Loucy (cell line): ENCODE measurements around the gene SMCHD1.

ENCODE experiments used
- H2AFZ ChIP-seq: fragments of 200-600 bp; sonication (generic); 2 replicates; pipeline ENCODE4 v1.6.0; 2016; ENCODE audit warnings: antibody characterized with exemption, mild to moderate bottlenecking, low read length, moderate library complexity
- H3F3A ChIP-seq: fragments of 200-600 bp; 2 replicates; pipeline ENCODE4 v1.6.0; 2016; ENCODE audit warnings: antibody characterized with exemption, low read depth, mild to moderate bottlenecking
- H3K27me3 ChIP-seq: fragments of 200-600 bp; sonication (generic); 2 replicates; pipeline ENCODE4 v1.6.1; 2014; ENCODE audit warnings: low read length, mild to moderate bottlenecking; ENCODE audit not compliant: insufficient read depth, poor library complexity, severe bottlenecking
- H3K36me3 ChIP-seq: fragments of 200-600 bp; sonication (generic); 2 replicates; pipeline ENCODE4 v1.6.1; 2016; ENCODE audit warnings: low read length; ENCODE audit not compliant: insufficient read depth
- H3K4me1 ChIP-seq: fragments of 200-600 bp; sonication (generic); 2 replicates; pipeline ENCODE4 v1.5.1; 2014; ENCODE audit warnings: low read length, mild to moderate bottlenecking; ENCODE audit not compliant: insufficient read depth, poor library complexity, severe bottlenecking
- H3K4me2 ChIP-seq: fragments of 200-600 bp; sonication (generic); 2 replicates; pipeline ENCODE4 v1.6.0; 2014; ENCODE audit warnings: antibody characterized with exemption, low read length, low read depth, mild to moderate bottlenecking; ENCODE audit not compliant: poor library complexity, severe bottlenecking
- H3K4me3 ChIP-seq: fragments of 200-600 bp; sonication (generic); 2 replicates; pipeline ENCODE4 v1.5.1; 2014; ENCODE audit warnings: low read length, mild to moderate bottlenecking, mixed read lengths; ENCODE audit not compliant: poor library complexity, severe bottlenecking
- H3K79me2 ChIP-seq: fragments of 200-600 bp; sonication (generic); 2 replicates; pipeline ENCODE4 v1.6.1; 2014; ENCODE audit warnings: low read length; ENCODE audit not compliant: insufficient read depth
- H3K9ac ChIP-seq: fragments of 200-600 bp; sonication (generic); 2 replicates; pipeline ENCODE4 v1.6.0; 2014; ENCODE audit warnings: mild to moderate bottlenecking, low read depth, low read length, moderate library complexity; ENCODE audit not compliant: poor library complexity, severe bottlenecking
- H3K9me2 ChIP-seq: fragments of 200-600 bp; sonication (generic); replicated peaks from 2 replicates; pipeline ENCODE4 v1.6.1; 2016; ENCODE audit warnings: low read depth, low read length, mixed read lengths
- H3K9me3 ChIP-seq: fragments of 200-600 bp; sonication (generic); 2 replicates; pipeline ENCODE4 v1.6.1; 2014; ENCODE audit warnings: mild to moderate bottlenecking, antibody characterized with exemption, low read length, low read depth; ENCODE audit not compliant: insufficient read depth
- H4K20me1 ChIP-seq: fragments of 200-600 bp; sonication (generic); 2 replicates; pipeline ENCODE4 v1.6.0; 2014; ENCODE audit warnings: antibody characterized with exemption, low read length, mild to moderate bottlenecking; ENCODE audit not compliant: insufficient read depth, poor library complexity, severe bottlenecking
- EZH2phosphoT487 ChIP-seq: fragments of 200-600 bp; IDR thresholded peaks from 2 replicates; pipeline ENCODE4 v1.6.1; 2018; ENCODE audit warnings: antibody characterized with exemption, mild to moderate bottlenecking, moderate library complexity, borderline replicate concordance
- TF ChIP-seq, protein P1 (sequence below): fragments of 200-600 bp; sonication (generic); conservative IDR thresholded peaks from 2 replicates; pipeline ENCODE4 v1.5.1; 2014; ENCODE audit warnings: mild to moderate bottlenecking, antibody characterized with exemption, low read length

The SMCHD1 gene

GRCh38 chr18:2653467-2653866 is 2.1 kb upstream of the SMCHD1 start:
- H3K9me3 ChIP-seq = no peaks in the 10 kb centered on the region
- peaks cover 16% of the 10 kb centered on the region for H3K4me1 ChIP-seq
- H2AFZ ChIP-seq = no peak overlapping the region
- H3K36me3 ChIP-seq = no peaks in the 10 kb centered on the region
- H3K9ac ChIP-seq = no peak overlapping the region
- peaks cover 27% of the 10 kb centered on the region for H4K20me1 ChIP-seq
- no peaks in the 10 kb centered on the region for H3K27me3 ChIP-seq
- H3K4me3 ChIP-seq = no peak overlapping the region
- H3K79me2 ChIP-seq = peaks cover 26% of the 10 kb centered on the region
- H3F3A ChIP-seq = no peaks in the 10 kb centered on the region
- no peaks in the 10 kb centered on the region for H3K9me2 ChIP-seq
- no peak for TF ChIP-seq EZH2phosphoT487
- TF ChIP-seq, protein P1, sequence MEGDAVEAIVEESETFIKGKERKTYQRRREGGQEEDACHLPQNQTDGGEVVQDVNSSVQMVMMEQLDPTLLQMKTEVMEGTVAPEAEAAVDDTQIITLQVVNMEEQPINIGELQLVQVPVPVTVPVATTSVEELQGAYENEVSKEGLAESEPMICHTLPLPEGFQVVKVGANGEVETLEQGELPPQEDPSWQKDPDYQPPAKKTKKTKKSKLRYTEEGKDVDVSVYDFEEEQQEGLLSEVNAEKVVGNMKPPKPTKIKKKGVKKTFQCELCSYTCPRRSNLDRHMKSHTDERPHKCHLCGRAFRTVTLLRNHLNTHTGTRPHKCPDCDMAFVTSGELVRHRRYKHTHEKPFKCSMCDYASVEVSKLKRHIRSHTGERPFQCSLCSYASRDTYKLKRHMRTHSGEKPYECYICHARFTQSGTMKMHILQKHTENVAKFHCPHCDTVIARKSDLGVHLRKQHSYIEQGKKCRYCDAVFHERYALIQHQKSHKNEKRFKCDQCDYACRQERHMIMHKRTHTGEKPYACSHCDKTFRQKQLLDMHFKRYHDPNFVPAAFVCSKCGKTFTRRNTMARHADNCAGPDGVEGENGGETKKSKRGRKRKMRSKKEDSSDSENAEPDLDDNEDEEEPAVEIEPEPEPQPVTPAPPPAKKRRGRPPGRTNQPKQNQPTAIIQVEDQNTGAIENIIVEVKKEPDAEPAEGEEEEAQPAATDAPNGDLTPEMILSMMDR = no peak
- no peak overlapping the region for H3K4me2 ChIP-seq

- Histone ChIP-seq H3K4me2 (peak overlapping the region; percentile 80), H3K79me2 (peaks cover 34% of the 10 kb centered on the region), H3K27me3 (no peaks in the 10 kb centered on the region), H4K20me1 (peaks cover 35% of the 10 kb centered on the region), H3K9me2 (no peaks in the 10 kb centered on the region), H2AFZ (peak overlapping the region; percentile 99), H3K4me1 (peaks cover 20% of the 10 kb centered on the region), H3K9ac (peak overlapping the region; percentile 96), H3K4me3 (peak overlapping the region; percentile 87), H3K9me3 (no peaks in the 10 kb centered on the region), H3F3A (no peaks in the 10 kb centered on the region), H3K36me3 (no peaks in the 10 kb centered on the region)
- TF ChIP-seq, protein P1 = no peak
- no peak for TF ChIP-seq EZH2phosphoT487
Observed at GRCh38 chr18:2654169-2654927, 1.2 kb upstream of the SMCHD1 start.

DNA sequence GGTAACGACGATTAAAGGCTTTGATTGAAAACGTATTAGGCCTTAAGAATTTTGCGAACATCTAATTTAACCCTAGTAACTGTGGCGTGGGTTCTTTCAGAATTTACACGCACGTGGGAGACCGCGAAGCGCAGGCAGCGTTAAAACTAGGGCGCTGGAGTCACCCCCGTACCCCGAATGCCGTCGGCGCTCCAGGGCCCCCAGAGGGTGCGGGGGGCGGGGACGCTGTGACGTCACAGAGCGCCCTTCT is 673 bp upstream of the SMCHD1 start:
- Histone ChIP-seq H3F3A (no peaks in the 10 kb centered on the region), H4K20me1 (peaks cover 40% of the 10 kb centered on the region), H3K4me1 (peaks cover 24% of the 10 kb centered on the region), H3K9ac (peak overlapping the region; percentile 96), H3K4me2 (peak overlapping the region; percentile 80), H3K9me3 (no peaks in the 10 kb centered on the region), H3K36me3 (no peaks in the 10 kb centered on the region), H3K79me2 (peaks cover 40% of the 10 kb centered on the region), H2AFZ (peak overlapping the region; percentile 99), H3K27me3 (no peaks in the 10 kb centered on the region), H3K4me3 (peak overlapping the region; percentile 87), H3K9me2 (no peaks in the 10 kb centered on the region)
- TF ChIP-seq, protein P1 = no peak
- TF ChIP-seq EZH2phosphoT487 = no peak
